ENCODE data around the gene DISP3. TPM values are rescaled to one million over a fixed set of nuclear protein-coding genes. Genes with fewer than 3 reads are reported as not detected.

Gene DISP3
- total RNA-seq, 1 experiment from 2014 or later: 1.1 TPM

DNA sequence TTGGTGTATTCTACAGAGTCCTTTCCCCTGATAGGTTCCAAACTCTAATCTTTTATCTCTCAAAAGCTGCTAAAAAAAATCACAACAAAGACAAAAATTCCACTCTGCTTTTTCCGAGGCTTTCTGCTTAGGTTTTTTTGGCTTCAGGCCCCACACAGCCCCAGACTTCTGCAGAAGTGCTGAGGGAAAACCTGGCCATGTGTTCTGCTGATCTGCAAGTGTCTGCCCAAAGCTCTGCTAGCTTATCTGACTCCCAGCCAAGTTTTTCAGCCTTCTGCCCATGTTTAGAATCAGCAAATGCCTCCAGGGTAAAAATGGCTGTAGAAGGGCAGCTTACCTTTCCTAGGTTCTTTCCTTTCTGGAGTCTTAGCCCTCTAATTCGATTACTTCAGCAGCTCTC is 28.4 kb downstream of the DISP3 start:
- no peak for DNase-seq (ENCODE audit: low read depth, low spot score)
- TF ChIP-seq TCF7L2 (IDR thresholded peaks at IDR 0.05; ENCODE audit: low read depth, low read length) (no peak), POLR2AphosphoS5 (IDR thresholded peaks at IDR 0.05; ENCODE audit: low read depth, low read length) (no peak), SIN3A (IDR thresholded peaks at IDR 0.05; ENCODE audit: borderline replicate concordance, insufficient read depth, low read depth, low read length) (no peak)
- TF ChIP-seq, protein P1, sequence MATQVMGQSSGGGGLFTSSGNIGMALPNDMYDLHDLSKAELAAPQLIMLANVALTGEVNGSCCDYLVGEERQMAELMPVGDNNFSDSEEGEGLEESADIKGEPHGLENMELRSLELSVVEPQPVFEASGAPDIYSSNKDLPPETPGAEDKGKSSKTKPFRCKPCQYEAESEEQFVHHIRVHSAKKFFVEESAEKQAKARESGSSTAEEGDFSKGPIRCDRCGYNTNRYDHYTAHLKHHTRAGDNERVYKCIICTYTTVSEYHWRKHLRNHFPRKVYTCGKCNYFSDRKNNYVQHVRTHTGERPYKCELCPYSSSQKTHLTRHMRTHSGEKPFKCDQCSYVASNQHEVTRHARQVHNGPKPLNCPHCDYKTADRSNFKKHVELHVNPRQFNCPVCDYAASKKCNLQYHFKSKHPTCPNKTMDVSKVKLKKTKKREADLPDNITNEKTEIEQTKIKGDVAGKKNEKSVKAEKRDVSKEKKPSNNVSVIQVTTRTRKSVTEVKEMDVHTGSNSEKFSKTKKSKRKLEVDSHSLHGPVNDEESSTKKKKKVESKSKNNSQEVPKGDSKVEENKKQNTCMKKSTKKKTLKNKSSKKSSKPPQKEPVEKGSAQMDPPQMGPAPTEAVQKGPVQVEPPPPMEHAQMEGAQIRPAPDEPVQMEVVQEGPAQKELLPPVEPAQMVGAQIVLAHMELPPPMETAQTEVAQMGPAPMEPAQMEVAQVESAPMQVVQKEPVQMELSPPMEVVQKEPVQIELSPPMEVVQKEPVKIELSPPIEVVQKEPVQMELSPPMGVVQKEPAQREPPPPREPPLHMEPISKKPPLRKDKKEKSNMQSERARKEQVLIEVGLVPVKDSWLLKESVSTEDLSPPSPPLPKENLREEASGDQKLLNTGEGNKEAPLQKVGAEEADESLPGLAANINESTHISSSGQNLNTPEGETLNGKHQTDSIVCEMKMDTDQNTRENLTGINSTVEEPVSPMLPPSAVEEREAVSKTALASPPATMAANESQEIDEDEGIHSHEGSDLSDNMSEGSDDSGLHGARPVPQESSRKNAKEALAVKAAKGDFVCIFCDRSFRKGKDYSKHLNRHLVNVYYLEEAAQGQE (IDR thresholded peaks at IDR 0.05; ENCODE audit: insufficient read depth in 1 of 2, low read depth in 2 of 2, low read length in 1 of 2): no peak
- TF ChIP-seq, protein P2, sequence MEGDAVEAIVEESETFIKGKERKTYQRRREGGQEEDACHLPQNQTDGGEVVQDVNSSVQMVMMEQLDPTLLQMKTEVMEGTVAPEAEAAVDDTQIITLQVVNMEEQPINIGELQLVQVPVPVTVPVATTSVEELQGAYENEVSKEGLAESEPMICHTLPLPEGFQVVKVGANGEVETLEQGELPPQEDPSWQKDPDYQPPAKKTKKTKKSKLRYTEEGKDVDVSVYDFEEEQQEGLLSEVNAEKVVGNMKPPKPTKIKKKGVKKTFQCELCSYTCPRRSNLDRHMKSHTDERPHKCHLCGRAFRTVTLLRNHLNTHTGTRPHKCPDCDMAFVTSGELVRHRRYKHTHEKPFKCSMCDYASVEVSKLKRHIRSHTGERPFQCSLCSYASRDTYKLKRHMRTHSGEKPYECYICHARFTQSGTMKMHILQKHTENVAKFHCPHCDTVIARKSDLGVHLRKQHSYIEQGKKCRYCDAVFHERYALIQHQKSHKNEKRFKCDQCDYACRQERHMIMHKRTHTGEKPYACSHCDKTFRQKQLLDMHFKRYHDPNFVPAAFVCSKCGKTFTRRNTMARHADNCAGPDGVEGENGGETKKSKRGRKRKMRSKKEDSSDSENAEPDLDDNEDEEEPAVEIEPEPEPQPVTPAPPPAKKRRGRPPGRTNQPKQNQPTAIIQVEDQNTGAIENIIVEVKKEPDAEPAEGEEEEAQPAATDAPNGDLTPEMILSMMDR (IDR thresholded peaks at IDR 0.05): no peak
- Histone ChIP-seq H3K36me3 (ENCODE audit: control insufficient read depth, insufficient read depth, low read length) (no peaks in the 10 kb centered on the region), H3K4me1 (ENCODE audit: control insufficient read depth, insufficient read depth, low read length) (no peaks in the 10 kb centered on the region), H3K27ac (ENCODE audit: low read length) (no peak overlapping the region), H3K4me3 (ENCODE audit: low read depth in 2 of 2, low read length in 2 of 2) (no peak overlapping the region), H3K9me3 (ENCODE audit: control insufficient read depth, insufficient read depth, low read depth, low read length) (peaks cover 33% of the 10 kb centered on the region), H3K27me3 (ENCODE audit: control insufficient read depth, insufficient read depth, low read length) (no peaks in the 10 kb centered on the region)
- ATAC-seq: no peak
- BruUV-seq (replicated peaks): no TSS peak
- CTCF ChIA-PET: no interaction called here
- in situ Hi-C loops (cut with HindIII; ENCODE audit: low pct_unique_long_range_greater_than_20kb, low sequenced_read_pairs): no loop called here
- POLR2A ChIA-PET: no interaction called here
- intact Hi-C loops (cut with micrococcal nuclease; ENCODE audit: unreplicated experiment): no loop called here

DNA sequence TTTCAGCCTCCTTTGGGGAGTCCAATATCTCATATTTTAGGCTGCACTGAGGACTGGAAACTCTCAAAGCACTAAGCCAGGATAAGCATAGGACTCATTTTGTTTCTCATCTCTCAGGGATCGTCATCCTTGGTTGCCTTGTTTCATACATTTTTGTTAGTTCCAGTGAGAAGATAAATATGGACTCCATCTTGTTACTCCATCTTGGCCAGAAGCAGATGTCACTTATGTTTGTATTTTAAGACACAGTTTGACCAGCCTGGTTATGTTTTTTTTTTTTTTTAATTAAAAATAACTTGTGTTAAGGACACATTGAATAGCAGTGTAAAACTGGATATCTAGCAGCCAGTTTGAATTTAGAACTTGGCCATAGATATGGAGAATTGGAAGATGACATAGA is 34.7 kb downstream of the DISP3 start:
- H3K4me1 ChIP-seq (ENCODE audit: control insufficient read depth, insufficient read depth, low read length): no peaks in the 10 kb centered on the region
- H3K9me3 ChIP-seq (ENCODE audit: control insufficient read depth, insufficient read depth, low read depth, low read length): 0 out of 2 replicates have a peak, but pooled peaks cover 8% of the 10 kb centered on the region
- H3K36me3 ChIP-seq (ENCODE audit: control insufficient read depth, insufficient read depth, low read length): no peaks in the 10 kb centered on the region
- intact Hi-C loops (cut with micrococcal nuclease; ENCODE audit: unreplicated experiment) (no loop called here), in situ Hi-C loops (cut with HindIII; ENCODE audit: low pct_unique_long_range_greater_than_20kb, low sequenced_read_pairs) (no loop called here)
- no peak overlapping the region for H3K4me3 ChIP-seq (ENCODE audit: low read depth in 2 of 2, low read length in 2 of 2)
- CTCF ChIA-PET: no interaction called here
- no TSS peak for BruUV-seq (replicated peaks)
- no peak overlapping the region for H3K27ac ChIP-seq (ENCODE audit: low read length)
- no peak for TF ChIP-seq TCF7L2 (IDR thresholded peaks at IDR 0.05; ENCODE audit: low read depth, low read length)
- no peak for ATAC-seq
- POLR2A ChIA-PET: no interaction called here
- H3K27me3 ChIP-seq (ENCODE audit: control insufficient read depth, insufficient read depth, low read length): no peaks in the 10 kb centered on the region
- no peak for DNase-seq (ENCODE audit: low read depth, low spot score)

DNA sequence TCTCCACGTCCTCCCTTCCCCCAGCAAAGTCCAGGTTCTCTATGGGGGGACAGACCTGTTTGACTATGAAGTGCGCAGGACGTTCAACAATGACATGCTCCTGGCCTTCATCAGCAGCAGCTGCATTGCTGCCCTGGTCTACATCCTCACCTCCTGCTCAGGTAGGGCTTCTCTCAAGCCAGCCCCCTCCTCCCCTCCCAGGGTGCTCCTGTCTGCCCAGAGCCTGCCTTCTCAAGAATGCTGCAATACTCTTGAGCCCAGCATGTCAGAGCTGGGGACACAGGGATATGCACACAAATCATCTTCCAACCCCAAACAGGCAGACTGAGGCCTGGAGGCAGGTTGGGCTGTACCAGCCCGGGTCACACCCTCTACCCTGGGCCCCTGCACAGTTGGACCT is 35.4 kb downstream of the DISP3 start:
- in situ Hi-C loops (cut with HindIII; ENCODE audit: low pct_unique_long_range_greater_than_20kb, low sequenced_read_pairs): no loop called here
- Histone ChIP-seq H3K4me3 (ENCODE audit: low read depth in 2 of 2, low read length in 2 of 2) (no peak overlapping the region), H3K36me3 (ENCODE audit: control insufficient read depth, insufficient read depth, low read length) (no peaks in the 10 kb centered on the region), H3K27ac (ENCODE audit: low read length) (no peak overlapping the region), H3K4me1 (ENCODE audit: control insufficient read depth, insufficient read depth, low read length) (no peaks in the 10 kb centered on the region), H3K27me3 (ENCODE audit: control insufficient read depth, insufficient read depth, low read length) (no peaks in the 10 kb centered on the region), H3K9me3 (ENCODE audit: control insufficient read depth, insufficient read depth, low read depth, low read length) (0 out of 2 replicates have a peak, but pooled peaks cover under 1% of the 10 kb centered on the region)
- BruUV-seq (replicated peaks): no TSS peak
- POLR2A ChIA-PET: no interaction called here
- ATAC-seq (no peak), DNase-seq (ENCODE audit: low read depth, low spot score) (no peak)
- intact Hi-C loops (cut with micrococcal nuclease; ENCODE audit: unreplicated experiment): no loop called here
- CTCF ChIA-PET: no interaction called here
- TF ChIP-seq, protein P2 (IDR thresholded peaks at IDR 0.05): no peak
- TF ChIP-seq, protein P1 (IDR thresholded peaks at IDR 0.05; ENCODE audit: insufficient read depth in 1 of 2, low read depth in 2 of 2, low read length in 1 of 2): no peak
- TF ChIP-seq SIN3A (IDR thresholded peaks at IDR 0.05; ENCODE audit: borderline replicate concordance, insufficient read depth, low read depth, low read length) (no peak), POLR2AphosphoS5 (IDR thresholded peaks at IDR 0.05; ENCODE audit: low read depth, low read length) (no peak), TCF7L2 (IDR thresholded peaks at IDR 0.05; ENCODE audit: low read depth, low read length) (no peak)
